Activated naive CD4-positive, alpha-beta T cell treated with Interleukin-2 at 50 U/mL for 16 hours (primary cell): ENCODE results near the gene PANK3.
"Not testable (repeated sequence)": the region's sequence is repeated elsewhere in the genome, so short reads cannot be mapped to it uniquely, and the experiment has no call there.

Source experiments
- DNase-seq: peaks from one replicate; pipeline ENCODE4 v3.0.0-alpha.2; 2020

Gene PANK3

DNA sequence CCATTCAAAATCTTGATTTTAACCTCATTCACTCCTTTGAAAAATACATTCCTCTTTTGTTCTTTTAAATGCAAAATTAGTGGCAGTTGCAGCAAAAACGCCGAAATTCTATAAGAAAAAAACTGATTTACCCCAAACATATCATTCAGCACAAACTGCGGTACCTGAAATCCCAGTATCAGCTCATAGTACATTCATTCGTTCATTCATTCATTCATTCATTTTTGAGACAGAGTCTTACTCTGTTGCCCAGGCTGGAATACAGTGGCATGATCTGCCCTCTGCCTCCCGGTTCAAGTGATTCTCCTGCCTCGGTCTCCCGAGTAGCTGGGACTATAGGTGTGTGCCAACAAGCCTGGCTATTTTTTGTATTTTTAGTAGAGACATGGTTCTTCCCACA, 29.6 kb downstream of the PANK3 start:
- DNase-seq, result no peak

DNA sequence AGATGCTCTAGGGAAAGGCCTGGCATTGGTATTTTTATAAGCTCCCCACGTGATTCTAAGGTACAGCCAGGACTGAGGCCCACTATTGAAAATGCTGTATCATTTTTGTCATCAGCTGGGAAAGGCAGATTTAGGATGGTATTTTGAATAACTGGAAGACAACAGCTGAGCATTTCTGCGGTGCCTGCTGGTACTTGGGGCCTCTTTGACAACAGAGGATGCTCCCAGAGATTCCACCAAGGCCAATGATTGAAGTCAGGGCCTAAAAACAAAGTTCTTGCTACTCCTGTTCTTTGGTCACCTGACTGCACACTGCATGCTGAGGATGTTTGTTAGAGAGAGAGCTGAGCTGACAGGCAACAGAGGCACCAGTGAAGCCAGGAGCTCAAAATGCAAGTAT, 42.0 kb downstream of the PANK3 start:
- DNase-seq, result no peak

DNA sequence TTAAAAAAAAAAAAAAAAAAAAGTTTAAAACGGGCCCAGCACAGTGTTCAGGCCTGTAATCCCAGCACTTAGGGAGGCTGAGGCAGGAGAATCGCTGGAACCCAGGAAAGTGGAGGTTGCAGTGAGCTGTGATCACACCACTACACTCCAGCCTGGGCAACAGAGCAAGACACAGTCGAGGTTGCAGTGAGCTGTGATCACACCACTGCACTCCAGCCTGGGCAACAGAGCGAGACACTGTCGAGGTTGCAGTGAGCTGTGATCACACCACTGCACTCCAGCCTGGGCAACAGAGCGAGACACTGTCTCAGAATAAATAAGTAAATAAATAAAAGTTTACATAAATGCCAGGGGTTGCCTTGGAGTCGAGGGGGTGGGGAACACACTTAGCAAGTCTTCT, 44.8 kb downstream of the PANK3 start:
- DNase-seq, result not testable (repeated sequence)

DNA sequence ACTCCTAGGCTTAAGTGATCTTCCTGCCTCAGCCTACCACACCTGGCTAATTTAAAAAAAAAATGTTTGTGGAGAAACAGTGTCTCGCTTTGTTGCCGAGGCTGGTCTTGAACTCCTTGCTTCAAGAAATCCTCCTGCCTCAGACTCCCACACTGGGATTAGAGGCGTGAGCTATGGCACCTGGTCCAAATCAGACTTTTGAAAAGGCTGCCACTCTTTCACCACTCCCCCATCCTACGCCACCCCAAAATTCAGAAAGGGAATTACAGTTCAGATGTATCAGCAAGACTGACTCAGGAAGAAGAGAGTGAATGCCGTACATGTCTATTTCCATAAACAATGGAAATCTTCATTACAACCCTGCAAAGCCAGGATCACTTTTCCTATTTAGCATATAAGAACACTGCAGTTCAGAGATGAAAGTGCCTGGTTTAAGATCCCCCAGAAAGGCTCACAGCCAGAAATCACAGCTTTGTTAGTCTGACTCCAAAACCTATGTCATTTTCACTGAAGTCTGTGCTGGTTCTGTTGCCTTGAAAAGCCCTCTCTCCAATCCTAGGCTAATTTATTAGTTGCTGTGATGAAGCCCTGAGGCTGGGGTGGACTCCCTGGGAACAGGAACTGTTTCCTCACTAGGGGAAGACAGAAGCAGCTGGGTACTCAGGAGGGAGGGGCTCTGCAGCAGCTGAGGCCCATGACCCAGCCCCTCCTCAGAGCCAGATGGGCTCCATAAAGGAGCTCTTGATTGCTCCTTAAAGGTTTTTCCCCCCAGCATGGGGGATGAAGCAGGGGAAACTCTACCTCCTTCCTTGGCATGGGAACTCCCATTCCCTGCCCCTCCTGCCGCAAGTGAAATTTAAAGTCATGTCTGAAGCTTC, 46.9 kb downstream of the PANK3 start:
- DNase-seq, result no peak

DNA sequence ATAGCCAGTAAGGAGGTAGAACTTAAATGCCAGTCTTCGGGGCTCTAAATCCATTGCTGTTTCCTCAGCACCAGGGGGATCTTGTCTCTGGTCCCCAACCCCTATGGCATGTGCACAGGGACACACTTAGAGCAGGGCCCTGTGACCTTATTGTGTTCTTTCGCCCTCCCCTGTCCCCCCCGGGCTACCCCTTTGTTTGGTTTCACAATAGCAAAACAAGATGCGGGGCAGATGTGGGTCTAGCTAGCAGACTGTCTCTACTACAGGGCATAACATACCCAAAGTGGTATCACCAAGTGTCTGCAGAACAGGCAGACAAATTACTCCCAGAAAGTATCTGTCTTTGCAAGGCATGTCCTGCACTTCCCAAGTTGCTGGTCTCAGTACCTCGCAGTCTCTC, 48.0 kb downstream of the PANK3 start:
- DNase-seq, result no peak

DNA sequence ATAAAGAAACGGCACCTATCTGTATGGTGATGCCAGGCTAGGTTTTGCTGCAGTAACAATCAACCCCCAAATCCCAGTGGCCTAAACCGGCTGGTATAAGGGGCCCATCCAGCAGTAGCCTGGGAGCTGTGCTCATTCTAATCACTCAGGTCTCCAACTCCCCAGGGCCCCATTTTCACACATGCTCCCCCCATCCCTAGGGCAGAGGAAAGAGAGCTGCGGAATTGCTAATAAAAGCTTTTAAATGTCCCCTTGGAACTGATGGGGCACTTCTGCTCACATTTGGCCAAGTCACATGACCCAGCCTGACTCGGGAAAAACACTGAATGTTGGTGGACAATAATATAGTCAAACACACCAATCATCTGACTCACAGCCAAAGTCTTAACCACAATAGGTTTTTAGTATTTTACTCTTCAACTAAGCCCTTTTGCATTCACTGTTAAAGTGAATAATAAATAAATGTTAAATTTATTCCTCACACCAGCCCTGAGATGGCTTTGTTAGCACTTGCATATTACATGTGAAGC, 48.5 kb downstream of the PANK3 start:
- no peak for DNase-seq

DNA sequence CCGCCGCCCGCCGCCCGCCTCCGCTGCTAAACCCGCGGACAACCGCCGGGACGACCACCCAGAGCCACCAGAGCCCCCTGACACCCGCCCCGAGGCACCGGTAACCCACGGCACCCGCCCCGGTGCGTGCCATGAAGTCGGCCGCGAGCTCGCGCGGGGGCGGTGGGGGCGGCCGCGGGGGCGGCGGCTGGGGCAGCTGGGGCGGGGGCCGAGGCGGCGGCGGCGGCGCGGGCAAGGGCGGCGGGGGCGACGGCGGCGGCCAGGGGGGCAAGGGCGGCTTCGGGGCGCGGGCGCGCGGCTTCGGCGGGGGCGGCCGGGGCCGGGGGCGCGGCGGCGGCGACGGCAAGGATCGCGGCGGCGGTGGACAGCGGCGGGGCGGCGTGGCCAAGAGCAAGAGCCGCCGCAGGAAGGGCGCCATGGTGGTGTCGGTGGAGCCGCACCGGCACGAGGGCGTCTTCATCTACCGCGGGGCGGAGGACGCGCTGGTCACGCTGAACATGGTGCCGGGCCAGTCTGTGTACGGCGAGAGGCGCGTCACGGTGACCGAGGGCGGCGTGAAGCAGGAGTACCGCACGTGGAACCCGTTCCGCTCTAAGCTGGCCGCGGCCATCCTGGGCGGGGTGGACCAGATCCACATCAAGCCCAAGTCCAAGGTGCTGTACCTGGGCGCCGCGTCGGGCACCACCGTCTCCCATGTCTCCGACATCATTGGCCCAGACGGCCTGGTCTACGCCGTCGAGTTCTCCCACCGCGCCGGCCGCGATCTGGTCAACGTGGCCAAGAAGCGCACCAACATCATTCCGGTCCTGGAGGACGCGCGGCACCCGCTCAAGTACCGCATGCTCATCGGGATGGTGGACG, 49.6 kb downstream of the PANK3 start:
- DNase-seq, result no peak

DNA sequence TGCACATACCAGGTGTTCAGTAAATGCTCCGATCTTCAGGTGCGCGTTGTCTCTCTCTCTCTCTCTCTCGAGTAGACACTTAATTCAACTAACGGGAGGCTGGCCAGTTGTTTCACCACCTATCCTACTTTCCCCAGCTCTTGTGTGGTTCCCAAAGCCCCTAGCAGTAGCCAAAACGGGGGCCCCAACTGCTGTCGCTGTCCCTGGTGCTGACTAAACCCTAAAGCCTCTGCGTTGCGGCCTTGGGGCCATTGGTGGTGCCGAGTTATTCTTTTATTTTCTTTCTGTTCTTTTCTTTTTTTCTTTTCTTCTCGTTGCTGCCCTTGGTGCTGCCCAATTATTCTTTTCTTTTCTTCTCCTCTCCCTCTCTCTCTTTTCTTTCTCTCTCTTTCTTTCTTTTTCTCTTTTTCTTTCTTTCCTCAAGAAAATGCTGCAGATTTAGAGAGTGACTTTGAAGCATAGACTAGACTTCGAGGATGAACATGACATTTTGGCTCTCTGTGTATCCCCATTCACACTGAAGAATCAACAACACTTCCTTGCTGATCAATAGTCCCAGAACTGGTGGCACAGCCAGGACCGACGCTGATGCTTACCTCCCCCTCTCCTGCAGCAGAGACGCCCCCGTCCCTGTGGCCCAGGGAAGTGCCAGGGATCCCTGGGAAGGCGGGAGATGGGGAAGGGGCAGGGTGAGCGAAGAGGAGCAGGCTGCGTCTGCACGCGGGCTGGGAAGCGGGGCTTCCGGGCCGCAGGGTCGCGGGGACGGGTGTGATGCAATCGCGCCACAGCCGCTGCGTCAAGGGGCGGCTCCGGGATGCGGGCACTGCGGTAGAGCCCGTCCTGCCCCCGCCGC, 50.4 kb downstream of the PANK3 start, which contains the start of gene FBLL1:
FBLL1 (plus strand) TSS at position 785 of the 853 bp plus-strand sequence. CDS start 200 bp downstream, outside the sequence.
- DNase-seq, result peak; percentile 24

DNA sequence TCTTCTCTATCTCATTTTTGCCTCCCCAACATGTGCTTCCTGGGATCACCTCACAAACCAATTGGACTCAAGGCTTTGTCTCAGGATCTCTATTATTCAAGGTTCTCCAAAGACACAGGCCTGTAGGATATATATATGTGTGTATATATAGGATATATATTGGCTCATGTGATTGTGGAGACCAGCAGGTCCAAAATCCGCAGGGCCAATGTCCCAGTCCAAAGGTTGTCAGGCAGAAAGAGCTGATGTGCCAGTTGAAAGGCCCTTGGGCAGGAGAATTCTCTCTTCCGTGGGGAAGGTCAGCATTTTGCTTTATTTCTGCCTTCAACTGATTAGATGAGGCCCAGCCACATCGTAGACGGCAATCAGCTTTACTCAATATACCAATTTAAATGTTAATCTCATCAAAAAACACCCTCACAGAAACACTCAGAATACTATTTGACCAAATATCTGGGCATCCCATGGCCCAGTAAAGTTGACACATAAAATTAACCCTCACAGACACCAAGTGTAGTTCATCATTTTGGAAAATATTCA, 51.3 kb downstream of the PANK3 start:
- DNase-seq, result no peak

DNA sequence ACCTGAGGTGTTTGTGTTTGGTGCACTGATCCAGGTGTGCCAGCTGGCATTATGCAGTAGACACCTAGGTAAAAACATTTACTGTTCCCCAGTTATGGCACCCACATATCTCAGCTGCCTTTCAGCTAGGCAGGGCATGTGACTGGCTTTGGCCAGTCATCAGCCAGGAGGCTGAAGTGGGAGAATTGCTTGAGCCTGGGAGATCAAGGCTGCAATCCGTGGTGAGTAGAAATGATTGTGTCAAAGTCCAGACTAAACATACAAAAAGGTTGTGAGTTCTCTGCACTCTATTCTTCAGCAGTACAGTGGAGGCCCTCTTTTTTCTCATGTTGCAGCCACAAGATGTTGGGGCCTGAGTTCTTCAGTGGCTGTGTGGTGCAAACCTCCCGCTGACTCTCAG, 53.3 kb downstream of the PANK3 start:
- DNase-seq, result no peak

DNA sequence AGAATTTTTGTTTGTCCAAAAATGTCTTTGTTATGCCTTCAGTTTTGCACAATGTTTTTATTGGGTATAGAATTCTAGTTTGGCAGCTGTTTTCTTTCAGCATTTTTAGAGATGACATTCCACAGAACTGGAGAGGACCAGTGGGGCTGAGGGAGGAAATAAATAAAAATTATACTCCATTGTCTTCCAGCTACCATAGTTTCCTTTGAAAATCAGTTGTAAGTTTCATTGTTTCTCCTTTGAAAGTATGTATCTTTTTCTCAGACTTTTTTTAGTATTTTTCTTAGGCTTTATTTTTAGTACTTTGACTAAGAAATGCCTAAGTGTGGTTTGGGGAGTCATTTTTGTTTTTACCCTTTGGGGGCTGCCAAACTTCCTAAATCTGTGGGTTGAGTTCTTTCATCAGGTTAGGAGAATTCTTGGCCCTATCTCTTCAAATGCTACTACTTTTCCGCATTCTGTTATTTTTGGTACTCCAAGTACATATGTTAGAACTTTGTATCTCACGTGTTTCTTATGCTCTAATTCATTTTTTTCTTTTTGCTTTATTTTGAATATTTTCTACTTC, 65.2 kb downstream of the PANK3 start:
- no peak for DNase-seq

DNA sequence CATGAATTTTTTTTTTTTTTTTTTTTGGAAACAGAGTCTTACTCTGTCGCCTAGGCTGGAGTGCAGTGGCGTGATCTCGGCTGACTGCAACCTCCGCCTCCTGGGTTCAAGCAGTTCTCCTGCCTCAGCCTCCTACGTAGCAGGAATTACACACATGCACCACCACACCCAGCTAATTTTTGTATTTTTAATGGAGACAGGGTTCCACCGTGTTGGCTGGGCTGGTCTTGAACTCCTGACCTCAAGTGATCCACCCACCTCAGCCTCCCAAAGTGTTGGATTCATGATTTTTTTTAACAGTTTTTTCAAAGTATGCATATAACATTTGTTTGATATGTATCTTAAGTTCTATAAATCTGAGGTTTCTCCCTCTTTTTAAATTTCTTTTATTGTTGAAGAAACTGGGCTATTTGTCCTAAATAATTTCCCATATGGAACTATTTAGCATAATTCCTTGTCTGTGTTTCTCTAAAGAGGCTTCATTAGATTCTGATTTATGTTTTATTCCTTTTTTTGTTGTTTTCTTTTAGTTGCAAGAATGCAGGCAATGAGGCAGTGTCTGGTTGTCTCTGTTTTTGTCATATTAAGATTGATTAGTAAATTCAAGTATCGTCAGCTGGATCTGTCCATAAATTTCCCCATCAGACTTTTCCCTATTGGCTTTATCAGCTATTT, 76.5 kb downstream of the PANK3 start:
- DNase-seq, result no peak
